GM12891 (cell line): ENCODE results near the gene PARD3.
"Not testable (repeated sequence)": the region's sequence is repeated elsewhere in the genome, so short reads cannot be mapped to it uniquely, and the experiment has no call there.

Experiments
- DNase-seq: peaks from one replicate; pipeline ENCODE4 v3.0.0; 2011; ENCODE audit warnings: low spot score; ENCODE audit not compliant: insufficient read length
- FAIRE-seq: peaks from 2 replicates; lab custom pipeline; 2011; peaks lifted over from hg19 to GRCh38; lab: Jason Lieb, UNC
- PAX5 ChIP-seq: IDR thresholded peaks from 2 replicates; pipeline ENCODE4 v1.6.1; 2011; ENCODE audit warnings: low read length, moderate library complexity, mild to moderate bottlenecking; ENCODE audit not compliant: insufficient read depth, severe bottlenecking
- POLR2A ChIP-seq: IDR thresholded peaks from 2 replicates; pipeline ENCODE4 v1.6.1; 2011; ENCODE audit warnings: low read depth, low read length, control low read depth
- POLR2AphosphoS5 ChIP-seq: IDR thresholded peaks from 2 replicates; pipeline ENCODE4 v1.6.1; 2011; ENCODE audit warnings: low read depth, low read length, control low read depth
- POU2F2 ChIP-seq: IDR thresholded peaks from 2 replicates; pipeline ENCODE4 v1.6.1; 2011; ENCODE audit warnings: low read depth, mild to moderate bottlenecking, control low read depth, low read length, moderate library complexity
- SPI1 ChIP-seq: IDR thresholded peaks from 2 replicates; pipeline ENCODE4 v1.6.1; 2011; ENCODE audit warnings: low read depth, low read length, control low read depth
- TAF1 ChIP-seq: IDR thresholded peaks from 2 replicates; pipeline ENCODE4 v1.6.1; 2011; ENCODE audit warnings: low read depth, low read length, control low read depth

Gene PARD3

GRCh38 chr10:34748767-34749166 lies 66.3 kb downstream of the PARD3 start:
- FAIRE-seq (no peak), DNase-seq (no peak)
- TF ChIP-seq PAX5 (no peak), TAF1 (no peak), SPI1 (no peak), POLR2AphosphoS5 (no peak)

DNA sequence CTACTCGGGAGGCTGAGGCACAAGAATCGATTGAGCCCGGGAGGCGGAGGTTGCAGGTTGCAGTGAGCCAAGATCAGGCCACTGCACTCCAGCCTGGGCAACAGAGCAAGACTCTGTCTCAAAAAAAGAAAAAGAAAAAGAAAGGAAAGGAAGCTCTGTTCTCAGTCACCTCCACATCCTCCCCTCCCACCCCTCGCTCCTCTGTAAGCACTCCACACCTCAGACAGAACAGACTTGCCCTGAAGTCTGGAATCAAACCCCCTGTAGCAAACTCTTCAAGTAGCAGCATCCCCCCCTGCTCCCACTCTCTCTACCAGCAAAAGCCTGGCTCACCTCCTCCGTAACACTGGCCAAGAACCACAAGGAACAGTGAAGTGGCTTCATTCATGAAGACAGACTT lies 66.7 kb downstream of the PARD3 start:
- TF ChIP-seq POLR2AphosphoS5 (no peak), SPI1 (no peak)
- DNase-seq (no peak), FAIRE-seq (no peak)

GRCh38 chr10:34746094-34746493 lies 69.0 kb downstream of the PARD3 start:
- FAIRE-seq (no peak), DNase-seq (no peak)
- TF ChIP-seq PAX5: no peak
- no peak for TF ChIP-seq POU2F2
- no peak for TF ChIP-seq SPI1
- no peak for TF ChIP-seq TAF1
- TF ChIP-seq POLR2AphosphoS5: no peak
- TF ChIP-seq POLR2A: no peak

- FAIRE-seq (no peak), DNase-seq (no peak)
- no peak for TF ChIP-seq TAF1
- no peak for TF ChIP-seq SPI1
- no peak for TF ChIP-seq POLR2AphosphoS5
- TF ChIP-seq POLR2A: no peak
- TF ChIP-seq PAX5: no peak
- TF ChIP-seq POU2F2: no peak
Measured at GRCh38 chr10:34745244-34745643, 69.9 kb downstream of the PARD3 start.

DNA sequence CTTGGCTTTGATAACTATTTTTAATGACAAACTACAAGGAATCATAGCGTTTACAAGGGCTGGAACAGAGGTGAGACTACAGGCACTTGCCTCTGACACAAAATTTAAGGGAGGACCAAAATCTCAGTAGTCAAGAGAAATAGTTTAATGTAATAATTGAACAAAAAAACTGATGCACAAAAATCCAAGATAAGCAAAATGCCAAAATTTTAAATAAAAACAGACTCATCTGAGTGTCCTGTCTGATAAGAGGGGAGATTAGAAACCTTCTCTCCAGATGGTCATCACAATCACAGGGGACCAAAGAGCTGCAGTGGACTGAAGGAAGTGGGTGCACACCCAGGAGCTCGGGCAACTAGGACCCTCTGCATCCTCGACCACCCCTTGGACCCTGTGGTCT lies 70.5 kb downstream of the PARD3 start:
- no peak for FAIRE-seq

DNA sequence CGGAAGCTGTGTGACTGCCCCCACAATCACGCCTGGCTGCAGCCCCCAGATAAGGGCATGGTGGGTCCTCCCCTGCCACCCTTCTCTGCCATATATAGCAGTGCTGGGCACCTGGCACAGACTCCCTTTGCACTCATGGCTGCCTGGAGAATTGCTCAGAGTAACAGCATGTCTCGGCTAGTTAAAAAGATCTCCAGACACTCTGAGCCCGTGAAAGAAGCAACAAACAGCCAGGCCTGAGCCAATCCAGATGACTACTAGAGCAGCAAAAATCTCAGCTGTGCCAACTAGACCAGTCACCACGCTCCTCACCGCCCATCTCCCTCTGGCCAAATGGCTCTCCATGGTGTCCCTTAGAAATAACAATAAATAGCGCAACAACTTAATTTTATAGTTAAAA lies 71.3 kb downstream of the PARD3 start:
- FAIRE-seq (no peak), DNase-seq (no peak)
- TF ChIP-seq TAF1 (no peak), SPI1 (no peak), POLR2A (no peak), POLR2AphosphoS5 (no peak), POU2F2 (no peak)

More for the DNA sequence above, 70.5 kb downstream of the PARD3 start:
- DNase-seq: no peak
- no peak for TF ChIP-seq TAF1
- no peak for TF ChIP-seq POU2F2
- TF ChIP-seq PAX5: no peak
- no peak for TF ChIP-seq POLR2A
- TF ChIP-seq SPI1: no peak
- TF ChIP-seq POLR2AphosphoS5: no peak

DNA sequence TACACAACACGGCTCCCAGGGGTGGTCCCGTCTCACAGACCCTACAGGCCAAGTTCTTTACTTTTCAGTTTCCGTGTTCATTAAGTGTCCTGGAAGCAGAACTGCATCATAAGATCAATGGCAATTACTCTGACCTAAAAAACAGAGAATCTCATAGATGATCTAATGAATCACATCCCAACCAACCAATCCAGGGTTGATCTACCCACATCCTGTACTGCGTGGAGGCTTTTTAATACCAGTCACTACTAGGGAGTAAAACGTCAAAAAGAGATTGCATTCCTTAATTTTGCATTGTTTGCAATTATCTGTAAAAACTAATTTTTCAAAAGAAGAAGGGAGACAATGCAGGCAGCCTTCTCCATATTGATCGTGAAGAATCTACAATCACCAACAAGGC lies 72.6 kb downstream of the PARD3 start:
- TF ChIP-seq POU2F2 (no peak), POLR2AphosphoS5 (no peak), PAX5 (no peak), POLR2A (no peak), TAF1 (no peak), SPI1 (no peak)
- FAIRE-seq (no peak), DNase-seq (no peak)

DNA sequence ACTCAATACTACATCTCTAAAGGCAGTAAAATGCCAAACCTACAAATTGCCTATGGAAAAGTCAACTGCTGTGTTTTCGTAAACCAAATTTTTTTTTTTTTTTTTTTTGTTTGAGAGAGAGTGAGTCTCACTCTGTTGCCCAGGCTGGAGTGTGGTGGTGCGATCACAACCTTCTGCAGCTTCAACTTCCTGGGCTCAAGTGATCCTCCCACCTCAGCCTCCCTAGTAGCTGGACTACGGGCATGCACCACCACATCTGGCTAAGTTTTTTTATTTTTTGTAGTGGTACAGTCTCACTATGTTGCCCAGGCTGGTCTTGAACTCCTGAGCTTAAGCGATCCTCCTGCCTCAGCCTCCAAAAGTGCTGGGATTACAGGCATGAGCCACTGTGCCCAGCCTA lies 74.0 kb downstream of the PARD3 start:
- FAIRE-seq, DNase-seq: not testable (repeated sequence)

DNA sequence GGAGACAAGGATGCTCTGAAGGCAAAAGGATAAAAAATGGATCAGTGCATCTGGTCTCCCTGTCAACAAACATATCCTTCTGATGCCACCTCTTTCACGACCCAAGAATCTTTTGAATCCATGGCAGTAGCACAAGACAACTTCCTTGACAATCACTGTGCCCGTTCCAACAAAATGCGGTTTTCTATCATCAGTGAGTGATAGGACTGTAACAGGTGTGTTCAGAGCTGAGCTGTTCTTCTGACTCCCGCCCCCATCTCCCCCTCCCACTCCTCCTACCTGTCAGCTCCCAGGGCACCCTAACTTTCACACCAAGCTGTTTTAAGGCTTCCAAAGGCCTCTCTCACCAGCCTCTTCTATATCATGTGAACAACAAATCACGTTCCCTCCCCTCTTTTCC lies 74.8 kb downstream of the PARD3 start:
- DNase-seq (no peak), FAIRE-seq (no peak)
- TF ChIP-seq POU2F2 (no peak), PAX5 (no peak), POLR2AphosphoS5 (no peak), SPI1 (no peak), POLR2A (no peak), TAF1 (no peak)

GRCh38 chr10:34739915-34740314 lies 75.2 kb downstream of the PARD3 start:
- FAIRE-seq: no peak
- no peak for DNase-seq

More at GRCh38 chr10:34739915-34740314, 75.2 kb downstream of the PARD3 start:
- TF ChIP-seq POLR2A (no peak), POLR2AphosphoS5 (no peak), POU2F2 (no peak), PAX5 (no peak), TAF1 (no peak), SPI1 (no peak)
